Stimulated activated CD8-positive, alpha-beta memory T cell treated with anti-CD3 and anti-CD28 coated beads, Interleukin-12 subunit alpha, Interleukin-12 subunit beta, amount 100 ng/mL, for 1 hour (primary cell): ENCODE results near the gene TBC1D20.
"Not testable (repeated sequence)": the region's sequence is repeated elsewhere in the genome, so short reads cannot be mapped to it uniquely, and the experiment has no call there.

Experiments used
- DNase-seq: peaks from one replicate; pipeline ENCODE4 v3.0.0-alpha.2; 2020; ENCODE audit warnings: low read depth

Gene TBC1D20

GRCh38 chr20:401682-402495 lies 60.4 kb downstream of the TBC1D20 start:
- no peak for DNase-seq

- DNase-seq, result no peak
These were observed 61.7 kb downstream of the TBC1D20 start for GRCh38 chr20:400454-401275.

GRCh38 chr20:400128-400453 lies 62.2 kb downstream of the TBC1D20 start:
- no peak for DNase-seq

GRCh38 chr20:399182-399707 lies 63.1 kb downstream of the TBC1D20 start:
- DNase-seq, result no peak

- no peak for DNase-seq
These were observed 64.7 kb downstream of the TBC1D20 start for GRCh38 chr20:397432-398237.

- no peak for DNase-seq
These were observed 65.5 kb downstream of the TBC1D20 start for GRCh38 chr20:396619-397431.

GRCh38 chr20:396252-396618 lies 66.1 kb downstream of the TBC1D20 start:
- DNase-seq, result no peak

GRCh38 chr20:393296-393695 lies 69.0 kb downstream of the TBC1D20 start:
- not testable (repeated sequence) for DNase-seq

GRCh38 chr20:391041-391711 lies 71.2 kb downstream of the TBC1D20 start:
- no peak for DNase-seq

- no peak for DNase-seq
These were observed 73.1 kb downstream of the TBC1D20 start for GRCh38 chr20:389220-389619.

- DNase-seq, result no peak
These were observed 74.0 kb downstream of the TBC1D20 start for GRCh38 chr20:388034-388994.

- DNase-seq, result no peak
These were observed 74.8 kb downstream of the TBC1D20 start for GRCh38 chr20:387520-387919.

- not testable (repeated sequence) for DNase-seq
These were observed 75.7 kb downstream of the TBC1D20 start for GRCh38 chr20:386634-387033.
